ENCODE results near the gene FGF23. TPM values are rescaled to one million over a fixed set of nuclear protein-coding genes. Genes with fewer than 3 reads are reported as not detected.

FGF23 gene
- total RNA-seq, 1 experiment from 2014 or later: 0.06 TPM

Other genes starting within 250 kb of the FGF23 start
- gene CCND2, start 106.0 kb downstream of the FGF23 start, total RNA-seq (2014; rRNA removed): 109 and 133 TPM in 2 replicates
- gene TIGAR, start 58.5 kb downstream of the FGF23 start, total RNA-seq (2014; rRNA removed): 17.2 and 18.4 TPM in 2 replicates
- gene FGF6, start 66.1 kb upstream of the FGF23 start, total RNA-seq (2014; rRNA removed): not detected in 2 replicates
- 34.6 and 49.9 TPM in 2 replicates for gene RAD51AP1, start 159.2 kb upstream of the FGF23 start, total RNA-seq (2014; rRNA removed)
- gene DYRK4, start 182.5 kb upstream of the FGF23 start, total RNA-seq (2014; rRNA removed): 25.2 and 30.4 TPM in 2 replicates